Pancreas (tissue), 10 donors: ENCODE results near the gene MAIP1. TPM values are rescaled to one million over a fixed set of nuclear protein-coding genes. Genes with fewer than 3 reads are reported as not detected.

Source experiments
- ATAC-seq, 4 donors: fragments of 200-7000 bp; cut with Tn5 transposase; one replicate each; pipeline versions ENCODE4 v1.8.0 to v1.9.1; 2020; ENCODE audit warnings: mild to moderate bottlenecking in 4 of 4, moderate library complexity in 4 of 4
- DNase-seq, 6 donors: peaks; one replicate each; pipeline ENCODE4 v3.0.0-alpha.2; 2020
- FAIRE-seq: peaks from 2 replicates; lab custom pipeline; 2012; peaks lifted over from hg19 to GRCh38; lab: Jason Lieb, UNC
- H3K27ac ChIP-seq, 4 donors: fragments of 200-600 bp; sonication (generic); 1 replicate in 3 of 4; 2 replicates in 1 of 4; pipeline versions ENCODE4 v1.5.0 to v1.8.0; 2020
- H3K27me3 ChIP-seq, 4 donors: fragments of 200-600 bp; one replicate each; pipeline ENCODE4 v1.8.0; 2021
- H3K36me3 ChIP-seq, 3 donors: fragments of 200-600 bp; sonication (generic) in 1 of 3; one replicate each; pipeline versions ENCODE4 v1.5.0 to v1.8.0; 2020 to 2021
- H3K4me1 ChIP-seq, 3 donors: fragments of 200-600 bp; one replicate each; pipeline ENCODE4 v1.8.0; 2021
- H3K4me3 ChIP-seq, 4 donors: fragments of 200-600 bp; sonication (generic) in 2 of 4; one replicate each; pipeline versions ENCODE4 v1.5.0 to v1.8.0; 2020 to 2021
- H3K9me3 ChIP-seq, 4 donors: fragments of 200-600 bp; one replicate each; pipeline ENCODE4 v1.8.0; 2021
- CTCF ChIP-seq, 4 donors: fragments of 200-600 bp; sonication (generic) in 3 of 4; IDR thresholded peaks; one replicate each; pipeline versions ENCODE4 v1.5.0 to v1.8.0; 2021; ENCODE audit warnings: antibody characterized with exemption in 4 of 4
- WGBS, 2 donors: extraction: QIAGEN DNeasy Blood & Tissue Kit; methylation state at CpG; one replicate each; pipeline ENCODE4 v1.1.7; 2013; 5-methylcytosine and 5-hydroxymethylcytosine counted together
- intact Hi-C, 3 donors: fragments of 100-400 bp; cut with DNase I; formaldehyde crosslinking; loops; one replicate each; pipeline versions ENCODE4 v1.11.1 to v1.14.2; 2022
- polyA plus RNA-seq, 2 donors: library from polyadenylated mRNA; stranded (reverse); fragments of 200-250 nt; gene quantifications; one replicate each; pipeline ENCODE4 v1.2.3, GENCODE V29; 2013
- total RNA-seq, 6 donors: library from RNA; stranded (reverse); fragmentation: NEBNext Ultra II Directional in 4 of 6; extraction: Animal tissue kit (Norgen Biotek cat#: 25700) in 4 of 6; gene quantifications; one replicate each; pipeline versions ENCODE4 v1.2.1 to v1.2.4, GENCODE V29; 2021 to 2023
- donor health status: healthy with polysubstance abuse.
- donor health status: DM: no; HTN: no; CAD: no; lungs with moderate emphysema.
- donor health status: DM: no; HTN: no; CAD: no.
- donor health status: control.
- donor health status: control.
- donor health status: Bipolar disorder and iron deficiency.
- donor health status: DM: yes; HTN: yes; CAD: no.
- donor health status: DM: no; HTN: no; CAD: no.
- donor health status: DM: no; HTN: no; CAD: no.
- donor health status: DM: yes; HTN: yes; CAD: no.

The MAIP1 gene
- total and polyA plus RNA-seq, 8 donors = 3.6 to 8.8 (median 6.4) TPM

- no peak for TF ChIP-seq CTCF (IDR thresholded peaks at IDR 0.05)
- no peak for FAIRE-seq
- Histone ChIP-seq H3K4me3 (no peak overlapping the region), H3K4me1 (no peaks in the 10 kb centered on the region), H3K9me3 (no peaks in the 10 kb centered on the region), H3K36me3 (peaks cover 0 to 24% (median 0%) of the 10 kb centered on the region in 3 donors), H3K27me3 (no peaks in the 10 kb centered on the region), H3K27ac (no peak overlapping the region)
- 50 to 68% methylated on average over 2 of the region's 2 CpGs for WGBS, 2 donors
- ATAC-seq = peak in 1 of 4 donors; percentile 14
- intact Hi-C loops = no loop called here
- no peak for DNase-seq
Measured at GRCh38 chr2:199929262-199929661, 26.1 kb upstream of the MAIP1 start.

- DNase-seq = no peak
- no peak overlapping the region for H3K4me3 ChIP-seq
- no peak for TF ChIP-seq CTCF (IDR thresholded peaks at IDR 0.05)
- H3K9me3 ChIP-seq = peaks cover 0 to 4% (median 0%) of the 10 kb centered on the region in 4 donors
- WGBS, 2 donors = 81 to 82% methylated on average over 4 of the region's 4 CpGs
- no peak for ATAC-seq
- peaks cover 0 to 4% (median 0%) of the 10 kb centered on the region in 3 donors for H3K4me1 ChIP-seq
- intact Hi-C loops = no loop called here
- H3K27ac ChIP-seq = no peak overlapping the region
- no peaks in the 10 kb centered on the region for H3K27me3 ChIP-seq
- FAIRE-seq = no peak
- H3K36me3 ChIP-seq = peaks cover 0 to 27% (median 0%) of the 10 kb centered on the region in 3 donors
Measured at GRCh38 chr2:199932312-199932855, 23.0 kb upstream of the MAIP1 start.

DNA sequence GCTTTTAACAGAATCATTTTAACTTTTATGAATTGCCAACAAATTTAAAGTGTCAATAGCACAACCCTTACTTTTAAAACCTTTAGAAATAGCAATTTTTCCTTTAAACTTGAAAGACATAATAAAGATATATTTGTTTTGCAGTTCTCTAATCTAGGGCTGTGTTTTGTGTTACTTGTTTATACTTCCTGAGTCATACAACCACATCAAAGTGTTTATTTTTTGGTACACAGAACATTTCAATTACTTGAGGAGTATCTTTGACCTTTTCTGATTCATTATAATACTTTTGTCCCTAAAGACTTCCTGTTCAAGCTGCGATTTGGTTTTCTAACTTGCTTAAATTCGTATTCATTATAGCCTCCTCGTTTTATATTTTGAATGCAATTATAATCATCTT, 21.9 kb upstream of the MAIP1 start:
- H3K4me1 ChIP-seq = peaks cover 0 to 4% (median 0%) of the 10 kb centered on the region in 3 donors
- H3K9me3 ChIP-seq = peaks cover 0 to 4% (median 0%) of the 10 kb centered on the region in 4 donors
- DNase-seq (no peak), FAIRE-seq (peak; percentile 13), ATAC-seq (no peak)
- no peak overlapping the region for H3K27ac ChIP-seq
- H3K27me3 ChIP-seq = no peaks in the 10 kb centered on the region
- WGBS, 2 donors = 77% methylated on average over 3 of the region's 3 CpGs
- intact Hi-C loops = no loop called here
- no peak for TF ChIP-seq CTCF (IDR thresholded peaks at IDR 0.05)
- no peak overlapping the region for H3K4me3 ChIP-seq
- H3K36me3 ChIP-seq = peaks cover 0 to 31% (median 0%) of the 10 kb centered on the region in 3 donors

DNA sequence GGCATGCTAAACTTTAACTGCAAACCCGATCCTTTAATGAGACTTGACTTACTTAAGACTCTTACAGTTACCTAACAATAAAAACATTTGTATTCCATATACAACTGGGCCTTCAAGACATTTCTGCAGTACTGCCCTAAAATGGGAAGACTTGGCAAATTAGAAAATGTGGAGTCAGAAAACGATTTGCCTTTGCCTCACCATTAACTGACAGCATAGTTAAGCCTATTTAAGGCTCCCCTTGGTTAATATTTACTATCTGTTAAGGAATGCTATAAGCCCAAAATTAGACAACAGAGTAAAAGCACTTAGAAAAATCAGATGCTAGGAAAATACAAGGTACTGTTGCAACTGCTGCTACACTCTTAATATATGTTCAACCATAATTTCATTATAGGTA, 18.8 kb upstream of the MAIP1 start:
- H3K9me3 ChIP-seq = peaks cover 0 to 4% (median 0%) of the 10 kb centered on the region in 4 donors
- no peaks in the 10 kb centered on the region for H3K27me3 ChIP-seq
- intact Hi-C loops = no loop called here
- FAIRE-seq (peak; percentile 47), DNase-seq (no peak), ATAC-seq (no peak)
- no peak overlapping the region for H3K27ac ChIP-seq
- TF ChIP-seq CTCF (IDR thresholded peaks at IDR 0.05) = no peak
- peaks cover 0 to 35% (median 0%) of the 10 kb centered on the region in 3 donors for H3K36me3 ChIP-seq
- WGBS, 2 donors = 26 to 29% methylated on average over 2 of the region's 2 CpGs
- H3K4me1 ChIP-seq = peaks cover 0 to 4% (median 0%) of the 10 kb centered on the region in 3 donors
- H3K4me3 ChIP-seq = no peak overlapping the region

DNA sequence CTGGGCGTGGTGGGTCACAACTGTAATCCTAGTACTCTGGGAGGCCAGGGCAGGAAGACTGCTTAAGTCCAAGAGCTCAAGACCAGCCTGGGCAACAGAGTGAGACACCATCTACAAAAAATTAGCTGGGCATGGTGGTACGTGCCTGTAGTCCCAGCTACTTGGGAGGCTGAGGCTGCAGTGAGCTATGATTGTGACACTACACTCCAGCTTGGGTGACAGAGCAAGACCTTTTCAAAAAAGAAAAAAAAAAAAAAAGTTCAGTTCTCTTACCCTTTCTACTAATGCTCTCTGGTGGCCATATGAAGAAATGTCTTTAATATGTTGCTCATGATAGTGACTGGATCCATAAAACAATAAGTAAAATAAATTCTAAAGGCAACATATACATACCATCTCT, 15.0 kb upstream of the MAIP1 start:
- FAIRE-seq = peak; percentile 60

More for the DNA sequence above, 15.0 kb upstream of the MAIP1 start:
- intact Hi-C loops = no loop called here
- ATAC-seq (peak in 3 of 4 donors; percentile 50 to 56 (median 55)), DNase-seq (no peak)
- Histone ChIP-seq H3K36me3 (peaks cover 0 to 8% (median 0%) of the 10 kb centered on the region in 3 donors), H3K27me3 (no peaks in the 10 kb centered on the region), H3K4me1 (peaks cover 3 to 14% (median 5%) of the 10 kb centered on the region in 3 donors), H3K9me3 (no peaks in the 10 kb centered on the region), H3K27ac (no peak overlapping the region), H3K4me3 (no peak overlapping the region)
- TF ChIP-seq CTCF (IDR thresholded peaks at IDR 0.05) = peak in 1 of 4 donors; percentile 15
- 86 to 93% methylated on average over 2 of the region's 2 CpGs for WGBS, 2 donors
